IgD-negative memory B cell (primary cell): ENCODE measurements around the gene POTEG. TPM values are rescaled to one million over a fixed set of nuclear protein-coding genes. Genes with fewer than 3 reads are reported as not detected.
"Not testable (repeated sequence)": the region's sequence is repeated elsewhere in the genome, so short reads cannot be mapped to it uniquely, and the experiment has no call there.

Source experiments
- H3K27ac Mint-ChIP-seq, 3 donors: one replicate each; pipeline ENCODE4 v1.8.0; 2020 to 2022; ENCODE audit warnings: mild to moderate bottlenecking in 3 of 3, mixed read lengths in 3 of 3, moderate library complexity in 1 of 3
- H3K27me3 Mint-ChIP-seq: one replicate; pipeline ENCODE4 v1.8.0; 2021; ENCODE audit warnings: mixed read lengths
- H3K36me3 Mint-ChIP-seq: one replicate; pipeline ENCODE4 v1.8.0; 2020; ENCODE audit warnings: mild to moderate bottlenecking, mixed read lengths
- H3K4me1 Mint-ChIP-seq, 3 donors: one replicate each; pipeline ENCODE4 v1.8.0; 2020 to 2022; ENCODE audit warnings: mixed read lengths in 3 of 3, mild to moderate bottlenecking in 1 of 3
- H3K4me3 Mint-ChIP-seq, 4 donors: one replicate each; pipeline ENCODE4 v1.8.0; 2020 to 2022; ENCODE audit warnings: mild to moderate bottlenecking in 4 of 4, mixed read lengths in 4 of 4, moderate library complexity in 3 of 4
- H3K9me3 Mint-ChIP-seq, 3 donors: one replicate each; pipeline ENCODE4 v1.8.0; 2020 to 2021; ENCODE audit warnings: mixed read lengths in 3 of 3, mild to moderate bottlenecking in 1 of 3
- polyA plus RNA-seq: library from polyadenylated mRNA; unstranded; fragments of 300-500 nt; fragmentation: Illumina TruSeq; gene quantifications from one replicate; pipeline ENCODE4 v1.2.3, GENCODE V29; 2021

POTEG gene
- polyA plus RNA-seq, 1 donor from 2014 or later, result not detected

GRCh38 chr14:19386996-19387395 is 47.1 kb downstream of the POTEG start:
- H3K36me3 Mint-ChIP-seq, H3K4me3 Mint-ChIP-seq, H3K27ac Mint-ChIP-seq, H3K9me3 Mint-ChIP-seq, H3K4me1 Mint-ChIP-seq, H3K27me3 Mint-ChIP-seq: not testable (repeated sequence)

DNA sequence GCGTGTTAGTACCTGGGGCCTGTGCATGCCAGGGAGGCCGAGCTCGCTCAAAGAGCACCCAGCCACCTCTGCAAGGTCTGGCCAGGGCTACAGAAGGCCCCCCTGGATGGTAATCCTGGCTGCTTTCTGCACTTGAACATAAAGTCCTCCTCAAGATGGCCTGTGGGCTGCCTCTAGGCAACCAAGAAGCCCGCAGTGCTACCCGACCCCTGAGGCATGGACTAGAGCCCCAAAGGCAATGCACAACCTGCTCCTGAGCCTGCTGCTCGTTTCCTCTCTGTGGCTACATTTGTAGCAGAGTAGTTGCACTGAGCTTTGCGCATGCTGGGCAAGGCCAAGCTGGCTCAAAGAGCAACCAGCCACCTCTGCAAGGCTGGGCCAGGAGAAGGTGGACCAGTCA is 47.8 kb downstream of the POTEG start:
- not testable (repeated sequence) for H3K4me3 Mint-ChIP-seq, H3K27me3 Mint-ChIP-seq, H3K27ac Mint-ChIP-seq

DNA sequence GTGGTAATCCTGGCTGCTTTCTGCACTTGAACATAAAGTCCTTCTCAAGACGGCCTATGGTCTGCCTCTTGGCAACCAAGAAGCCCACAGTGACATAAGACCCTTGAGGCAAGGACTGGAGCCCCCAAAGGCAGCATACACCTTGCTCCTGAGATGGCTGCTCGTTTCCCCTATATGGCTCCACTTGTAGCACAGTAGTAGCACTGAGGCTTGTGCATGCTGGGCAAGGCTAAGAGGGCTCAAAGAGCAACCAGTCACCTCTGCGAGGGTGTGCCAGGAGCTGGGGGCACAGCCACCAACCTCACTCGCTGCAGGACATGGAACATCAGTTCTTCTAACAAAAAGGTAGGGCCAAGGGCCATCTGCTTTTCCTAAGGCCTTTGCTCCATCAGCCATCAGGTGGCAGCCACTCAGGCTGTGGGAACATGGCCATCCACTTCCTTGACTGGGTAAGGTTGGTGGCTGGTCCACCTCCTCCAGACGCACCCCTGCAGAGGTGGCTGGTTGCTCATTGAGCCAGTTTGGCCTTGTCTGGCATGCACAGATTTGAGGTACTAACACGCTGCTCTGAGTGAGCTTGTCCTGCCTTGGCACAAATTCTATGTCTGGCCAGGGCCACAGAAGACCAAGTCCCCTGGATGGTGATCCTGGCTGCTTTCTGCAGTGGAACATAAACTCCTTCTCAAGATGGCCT is 49.9 kb downstream of the POTEG start:
- H3K27ac Mint-ChIP-seq, H3K27me3 Mint-ChIP-seq, H3K36me3 Mint-ChIP-seq, H3K4me1 Mint-ChIP-seq, H3K4me3 Mint-ChIP-seq, H3K9me3 Mint-ChIP-seq: not testable (repeated sequence)

More for the DNA sequence above, 47.8 kb downstream of the POTEG start:
- H3K4me1 Mint-ChIP-seq, H3K36me3 Mint-ChIP-seq, H3K9me3 Mint-ChIP-seq: not testable (repeated sequence)

GRCh38 chr14:19383008-19383584 is 51.0 kb downstream of the POTEG start:
- H3K9me3 Mint-ChIP-seq, H3K4me1 Mint-ChIP-seq, H3K27ac Mint-ChIP-seq, H3K4me3 Mint-ChIP-seq, H3K36me3 Mint-ChIP-seq, H3K27me3 Mint-ChIP-seq: not testable (repeated sequence)

- not testable (repeated sequence) for H3K4me1 Mint-ChIP-seq, H3K27ac Mint-ChIP-seq, H3K27me3 Mint-ChIP-seq, H3K4me3 Mint-ChIP-seq, H3K9me3 Mint-ChIP-seq, H3K36me3 Mint-ChIP-seq
Observed at GRCh38 chr14:19380137-19380536, 54.0 kb downstream of the POTEG start.

DNA sequence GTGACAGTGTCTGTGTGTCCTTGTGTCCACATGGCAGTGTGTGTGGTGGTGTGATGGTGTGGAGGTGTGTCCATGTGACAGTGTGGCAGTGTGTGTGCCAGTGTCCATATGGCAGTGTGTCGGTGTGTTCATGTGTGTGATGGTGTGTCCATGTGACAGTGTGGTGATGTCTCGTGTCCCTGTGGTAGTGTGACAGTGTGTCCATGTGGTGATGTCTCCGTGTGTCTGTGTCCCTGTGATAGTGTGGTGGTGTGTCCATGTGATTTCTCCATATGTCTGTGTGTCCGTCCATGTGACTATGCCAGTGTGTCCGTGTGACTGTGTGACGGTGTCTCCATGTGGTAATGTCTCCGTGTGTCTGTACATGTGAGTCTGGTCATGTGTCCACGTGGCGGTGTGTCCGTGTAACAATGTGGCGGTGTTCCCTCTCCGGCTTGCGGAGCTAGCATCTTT is 59.7 kb downstream of the POTEG start:
- not testable (repeated sequence) for H3K9me3 Mint-ChIP-seq, H3K27ac Mint-ChIP-seq, H3K4me3 Mint-ChIP-seq, H3K36me3 Mint-ChIP-seq, H3K27me3 Mint-ChIP-seq, H3K4me1 Mint-ChIP-seq

DNA sequence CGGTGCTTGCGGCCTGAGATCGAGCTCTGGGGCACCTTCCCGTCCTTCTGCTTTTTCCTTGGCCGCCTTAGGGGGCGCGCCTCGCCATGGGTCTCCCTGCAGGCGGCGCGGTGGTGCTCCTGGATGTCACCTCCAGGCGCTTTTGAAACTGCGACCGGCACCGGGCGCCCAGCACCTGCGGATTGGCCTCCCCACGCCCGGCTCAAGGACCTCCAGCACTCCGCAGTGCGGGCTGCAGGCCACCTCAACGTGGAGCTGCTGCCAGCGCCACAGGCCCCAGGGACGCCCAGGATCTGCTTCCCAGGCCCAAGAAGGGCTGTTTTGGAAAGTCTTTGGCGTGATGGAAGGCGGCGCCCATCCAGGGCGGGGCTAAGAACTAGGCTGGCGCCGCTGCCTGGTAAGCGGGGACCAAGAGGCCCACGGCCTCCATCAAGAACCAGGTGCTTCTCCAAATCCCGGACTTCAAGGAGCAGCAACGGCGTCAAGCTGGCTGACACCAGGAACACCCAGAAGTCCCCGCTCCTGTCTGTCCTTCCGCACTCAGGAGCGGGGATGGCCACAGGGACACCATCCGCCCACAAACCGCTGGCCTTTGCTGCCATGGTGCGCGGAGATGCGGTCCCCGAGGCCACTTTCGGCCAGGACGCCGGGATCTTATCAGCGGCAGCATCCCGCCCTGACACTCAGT is 61.2 kb downstream of the POTEG start:
- H3K9me3 Mint-ChIP-seq, H3K27me3 Mint-ChIP-seq, H3K4me1 Mint-ChIP-seq, H3K36me3 Mint-ChIP-seq, H3K4me3 Mint-ChIP-seq: not testable (repeated sequence)
- peak overlapping the region in 1 of 3 donors; percentile 16 for H3K27ac Mint-ChIP-seq

- not testable (repeated sequence) for H3K4me1 Mint-ChIP-seq, H3K27me3 Mint-ChIP-seq, H3K9me3 Mint-ChIP-seq, H3K4me3 Mint-ChIP-seq, H3K27ac Mint-ChIP-seq, H3K36me3 Mint-ChIP-seq
Observed at GRCh38 chr14:19371767-19372166, 62.4 kb downstream of the POTEG start.

DNA sequence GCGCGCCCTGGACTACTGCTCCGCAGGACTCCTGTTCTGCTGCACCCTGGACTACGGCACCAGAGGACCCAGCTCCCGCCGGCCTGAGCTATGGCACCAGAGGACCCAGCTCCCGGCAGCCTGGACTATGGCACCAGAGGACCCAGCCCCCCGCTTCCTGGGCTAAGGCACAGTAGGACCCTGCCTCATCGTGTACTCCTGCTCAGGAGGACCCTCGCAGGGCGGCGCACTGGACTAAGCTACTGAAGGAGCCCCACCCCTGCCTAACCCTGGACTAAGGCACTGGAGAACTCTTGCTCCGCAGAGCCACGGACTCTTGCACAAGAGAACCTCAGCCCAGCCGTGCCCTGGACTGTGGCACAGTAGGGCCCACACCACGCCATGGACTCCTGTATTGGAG is 71.3 kb downstream of the POTEG start:
- not testable (repeated sequence) for H3K9me3 Mint-ChIP-seq, H3K36me3 Mint-ChIP-seq, H3K27me3 Mint-ChIP-seq, H3K27ac Mint-ChIP-seq, H3K4me1 Mint-ChIP-seq, H3K4me3 Mint-ChIP-seq

GRCh38 chr14:19362323-19362722 is 71.8 kb downstream of the POTEG start:
- not testable (repeated sequence) for H3K4me3 Mint-ChIP-seq, H3K27ac Mint-ChIP-seq, H3K9me3 Mint-ChIP-seq, H3K4me1 Mint-ChIP-seq, H3K27me3 Mint-ChIP-seq, H3K36me3 Mint-ChIP-seq

GRCh38 chr14:19361636-19362253 is 72.4 kb downstream of the POTEG start:
- not testable (repeated sequence) for H3K4me3 Mint-ChIP-seq, H3K9me3 Mint-ChIP-seq, H3K27ac Mint-ChIP-seq, H3K4me1 Mint-ChIP-seq, H3K36me3 Mint-ChIP-seq, H3K27me3 Mint-ChIP-seq

GRCh38 chr14:19360937-19361635 is 73.1 kb downstream of the POTEG start:
- H3K27me3 Mint-ChIP-seq, H3K36me3 Mint-ChIP-seq, H3K4me3 Mint-ChIP-seq, H3K4me1 Mint-ChIP-seq, H3K27ac Mint-ChIP-seq, H3K9me3 Mint-ChIP-seq: not testable (repeated sequence)
